Right atrium auricular region (tissue), 2 donors: Measurements from ENCODE around the gene TFEC. TPM values are rescaled to one million over a fixed set of nuclear protein-coding genes. Genes with fewer than 3 reads are reported as not detected.

Source experiments
- DNase-seq: peaks from one replicate; pipeline ENCODE4 v3.0.0-alpha.2; 2019; ENCODE audit warnings: low spot score
- H3K27ac ChIP-seq, 2 donors: fragments of 200-600 bp; sonication (generic); 1 replicate in 1 of 2; 2 replicates in 1 of 2; pipeline ENCODE4 v1.5.1; 2016 to 2019
- H3K27me3 ChIP-seq, 2 donors: fragments of 200-600 bp; sonication (generic); one replicate each; pipeline versions ENCODE4 v1.5.1 to v1.6.0; 2017 to 2019
- H3K36me3 ChIP-seq: fragments of 200-600 bp; sonication (generic); one replicate; pipeline ENCODE4 v1.5.1; 2016
- H3K4me1 ChIP-seq, 2 donors: fragments of 200-600 bp; sonication (generic); one replicate each; pipeline versions ENCODE4 v1.5.1 to v1.6.0; 2017 to 2019
- H3K4me3 ChIP-seq, 2 donors: fragments of 200-600 bp; sonication (generic); 1 replicate in 1 of 2; 2 replicates in 1 of 2; pipeline ENCODE4 v1.5.1; 2017 to 2019; ENCODE audit warnings: mild to moderate bottlenecking in 1 of 2, moderate library complexity in 1 of 2
- H3K9me3 ChIP-seq, 2 donors: fragments of 200-600 bp; sonication (generic); one replicate each; pipeline ENCODE4 v1.5.1; 2019
- CTCF ChIP-seq, 2 donors: fragments of 200-600 bp; sonication (generic); IDR thresholded peaks; one replicate each; pipeline ENCODE4 v1.5.1; 2019; ENCODE audit warnings: antibody characterized with exemption in 2 of 2
- total RNA-seq, 2 donors: library from RNA; depleted of rRNA; stranded (reverse); fragments of >200 nt; gene quantifications; one replicate each; pipeline ENCODE4 v1.1.0, GENCODE V29; 2016

TFEC gene
- total RNA-seq, 2 donors from 2014 or later = 1.9 to 2.1 TPM

GRCh38 chr7:115920367-115920766 is 110.2 kb downstream of the TFEC start:
- TF ChIP-seq CTCF (IDR thresholded peaks at IDR 0.05) = no peak
- DNase-seq = no peak

DNA sequence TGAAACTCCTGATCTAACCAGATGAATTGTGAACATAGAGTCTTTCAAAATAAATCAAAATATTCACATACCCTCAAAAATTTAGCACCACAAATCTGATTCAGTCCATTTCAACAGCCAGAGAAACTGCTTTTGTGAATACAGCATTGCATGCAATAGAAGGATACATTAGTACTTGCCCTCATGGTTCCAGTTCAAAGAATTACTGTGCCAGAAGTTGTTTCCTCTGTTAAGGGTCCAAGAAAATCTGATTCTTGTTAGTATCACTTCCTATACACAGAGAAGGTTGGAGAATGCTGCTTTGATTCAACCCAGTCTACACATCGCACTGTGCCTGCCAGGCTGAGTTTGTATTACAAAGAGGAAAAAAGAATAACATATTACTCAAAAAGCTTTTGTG is 115.6 kb downstream of the TFEC start:
- Histone ChIP-seq H3K9me3 (no peaks in the 10 kb centered on the region), H3K36me3 (no peaks in the 10 kb centered on the region), H3K4me3 (no peak overlapping the region), H3K27ac (no peak overlapping the region), H3K27me3 (no peaks in the 10 kb centered on the region), H3K4me1 (no peaks in the 10 kb centered on the region)
- DNase-seq = no peak
- no peak for TF ChIP-seq CTCF (IDR thresholded peaks at IDR 0.05)

More at GRCh38 chr7:115920367-115920766, 110.2 kb downstream of the TFEC start:
- H3K4me3 ChIP-seq = no peak overlapping the region
- no peaks in the 10 kb centered on the region for H3K4me1 ChIP-seq
- H3K36me3 ChIP-seq = no peaks in the 10 kb centered on the region
- H3K27ac ChIP-seq = no peak overlapping the region
- H3K27me3 ChIP-seq = no peaks in the 10 kb centered on the region
- H3K9me3 ChIP-seq = no peaks in the 10 kb centered on the region

DNA sequence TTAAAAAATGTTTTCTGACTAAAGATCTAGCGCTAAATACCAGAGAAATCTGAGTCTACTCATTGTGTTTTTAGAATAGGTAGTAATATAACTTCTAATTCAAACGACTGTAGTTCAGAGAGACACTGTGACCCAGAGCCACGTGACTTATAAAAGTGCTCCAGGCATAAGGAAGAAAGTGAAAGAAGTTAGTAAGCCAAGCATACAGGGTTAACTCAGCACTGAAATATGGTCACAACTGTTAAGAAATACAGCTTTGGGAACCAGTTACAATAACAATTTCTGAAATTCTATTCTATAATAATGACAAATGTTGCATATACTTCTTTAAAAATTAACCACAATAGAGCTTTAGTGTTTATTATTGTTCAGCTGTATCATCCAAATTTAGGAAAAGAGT is 119.1 kb downstream of the TFEC start:
- no peak for DNase-seq
- no peaks in the 10 kb centered on the region for H3K9me3 ChIP-seq
- no peak overlapping the region for H3K27ac ChIP-seq
- no peak for TF ChIP-seq CTCF (IDR thresholded peaks at IDR 0.05)
- no peak overlapping the region for H3K4me3 ChIP-seq
- H3K4me1 ChIP-seq = no peaks in the 10 kb centered on the region
- no peaks in the 10 kb centered on the region for H3K27me3 ChIP-seq
- no peaks in the 10 kb centered on the region for H3K36me3 ChIP-seq

DNA sequence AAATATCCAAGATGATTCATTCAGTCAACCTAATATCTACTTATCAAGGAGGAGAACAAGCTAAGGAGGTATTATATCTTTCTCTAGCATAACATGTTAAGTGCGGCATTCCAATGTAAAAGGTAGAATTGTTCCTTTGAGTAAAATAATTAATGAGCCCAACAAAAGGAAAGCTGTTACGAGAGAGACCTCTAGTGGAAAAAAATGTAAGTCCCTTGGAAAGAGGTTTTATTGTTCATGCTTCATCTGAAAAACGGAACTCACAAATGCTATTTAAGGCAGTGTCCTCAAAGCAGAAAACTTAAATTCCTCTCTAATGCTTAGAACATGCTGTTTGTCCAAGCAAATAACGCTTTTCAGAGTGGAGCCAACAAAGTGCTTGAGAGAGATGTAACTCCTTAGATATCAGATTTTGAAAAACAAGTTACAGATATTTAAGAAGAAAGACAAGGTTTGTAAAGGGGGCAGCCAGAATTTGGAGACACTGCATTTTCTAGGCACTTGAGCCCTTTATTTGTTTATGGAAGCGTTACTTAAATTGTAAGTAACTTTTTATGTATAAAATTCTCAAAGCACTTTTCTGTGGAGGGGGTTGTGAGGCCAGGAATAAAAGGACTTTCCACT is 119.9 kb downstream of the TFEC start:
- Histone ChIP-seq H3K9me3 (no peaks in the 10 kb centered on the region), H3K4me3 (no peak overlapping the region), H3K27ac (no peak overlapping the region), H3K27me3 (no peaks in the 10 kb centered on the region), H3K4me1 (no peaks in the 10 kb centered on the region), H3K36me3 (no peaks in the 10 kb centered on the region)
- no peak for DNase-seq
- TF ChIP-seq CTCF (IDR thresholded peaks at IDR 0.05) = peak in 1 of 2 donors; percentile 73

- DNase-seq = no peak
- no peak for TF ChIP-seq CTCF (IDR thresholded peaks at IDR 0.05)
- Histone ChIP-seq H3K36me3 (no peaks in the 10 kb centered on the region), H3K9me3 (no peaks in the 10 kb centered on the region), H3K27ac (no peak overlapping the region), H3K4me3 (no peak overlapping the region), H3K4me1 (no peaks in the 10 kb centered on the region), H3K27me3 (no peaks in the 10 kb centered on the region)
Observed at GRCh38 chr7:115906731-115907130, 123.8 kb downstream of the TFEC start.

- Histone ChIP-seq H3K36me3 (no peaks in the 10 kb centered on the region), H3K4me1 (no peaks in the 10 kb centered on the region), H3K27ac (no peak overlapping the region), H3K4me3 (no peak overlapping the region), H3K27me3 (no peaks in the 10 kb centered on the region), H3K9me3 (peaks cover 0 to 12% of the 10 kb centered on the region in 2 donors)
- TF ChIP-seq CTCF (IDR thresholded peaks at IDR 0.05) = no peak
- DNase-seq = no peak
Observed at GRCh38 chr7:115889669-115889984, 140.9 kb downstream of the TFEC start.
